ENCODE data around the gene MRPL14. TPM values are rescaled to one million over a fixed set of nuclear protein-coding genes. Genes with fewer than 3 reads are reported as not detected.
A peak's percentile ranks its signal among the peaks of the same experiment; 100 is the strongest.

MRPL14 gene
- total and polyA plus RNA-seq, 4 donors, result 70.8 to 219 (median 101) TPM

DNA sequence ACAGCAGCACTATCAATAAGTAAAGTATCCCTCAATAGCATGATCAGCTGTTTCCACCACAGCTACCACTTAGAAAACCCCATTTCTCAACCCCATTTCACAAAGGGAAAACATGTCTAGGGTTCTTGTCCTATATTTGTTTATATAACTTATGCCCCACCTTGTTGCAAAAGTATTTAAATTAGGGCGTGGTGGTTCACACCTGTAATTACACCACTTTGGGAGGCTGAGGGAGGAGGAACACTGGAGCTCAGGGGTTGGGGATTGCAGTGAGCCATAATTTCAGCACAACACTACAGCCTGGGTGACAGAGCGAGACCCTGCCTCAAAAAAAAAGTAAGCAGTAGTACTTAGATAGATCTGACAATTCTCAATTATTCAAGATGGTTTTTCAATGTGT lies 3.7 kb downstream of the MRPL14 start:
- H3K36me3 ChIP-seq (ENCODE audit: control insufficient read depth in 4 of 4, insufficient read depth in 4 of 4, low read length in 4 of 4), result no peaks in the 10 kb centered on the region
- H3K4me1 ChIP-seq (ENCODE audit: control insufficient read depth in 5 of 5, insufficient read depth in 5 of 5, low read length in 5 of 5), result peaks cover 10 to 49% (median 18%) of the 10 kb centered on the region in 5 donors
- H3K27ac ChIP-seq (ENCODE audit: low read depth in 1 of 2, low read length in 1 of 2), result peak overlapping the region in 1 of 2 donors; percentile 39
- WGBS, 2 donors, result 75 to 82% methylated on average over 2 of the region's 2 CpGs
- no peaks in the 10 kb centered on the region for H3K27me3 ChIP-seq (ENCODE audit: control insufficient read depth in 3 of 3, insufficient read depth in 3 of 3, low read length in 2 of 3)
- no peak for ATAC-seq (ENCODE audit: insufficient read depth, low FRiP score)
- TF ChIP-seq, protein P1, sequence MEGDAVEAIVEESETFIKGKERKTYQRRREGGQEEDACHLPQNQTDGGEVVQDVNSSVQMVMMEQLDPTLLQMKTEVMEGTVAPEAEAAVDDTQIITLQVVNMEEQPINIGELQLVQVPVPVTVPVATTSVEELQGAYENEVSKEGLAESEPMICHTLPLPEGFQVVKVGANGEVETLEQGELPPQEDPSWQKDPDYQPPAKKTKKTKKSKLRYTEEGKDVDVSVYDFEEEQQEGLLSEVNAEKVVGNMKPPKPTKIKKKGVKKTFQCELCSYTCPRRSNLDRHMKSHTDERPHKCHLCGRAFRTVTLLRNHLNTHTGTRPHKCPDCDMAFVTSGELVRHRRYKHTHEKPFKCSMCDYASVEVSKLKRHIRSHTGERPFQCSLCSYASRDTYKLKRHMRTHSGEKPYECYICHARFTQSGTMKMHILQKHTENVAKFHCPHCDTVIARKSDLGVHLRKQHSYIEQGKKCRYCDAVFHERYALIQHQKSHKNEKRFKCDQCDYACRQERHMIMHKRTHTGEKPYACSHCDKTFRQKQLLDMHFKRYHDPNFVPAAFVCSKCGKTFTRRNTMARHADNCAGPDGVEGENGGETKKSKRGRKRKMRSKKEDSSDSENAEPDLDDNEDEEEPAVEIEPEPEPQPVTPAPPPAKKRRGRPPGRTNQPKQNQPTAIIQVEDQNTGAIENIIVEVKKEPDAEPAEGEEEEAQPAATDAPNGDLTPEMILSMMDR (IDR thresholded peaks at IDR 0.05; ENCODE audit: control extremely low read depth, extremely low read depth), result no peak
- DNase-seq, result no peak
- H3K9ac ChIP-seq (ENCODE audit: insufficient read depth in 1 of 2, low read length in 2 of 2), result no peak overlapping the region
- no peaks in the 10 kb centered on the region for H3K9me3 ChIP-seq (ENCODE audit: control insufficient read depth in 4 of 4, insufficient read depth in 3 of 4, low read length in 3 of 4)
- no peak overlapping the region for H3K4me3 ChIP-seq

DNA sequence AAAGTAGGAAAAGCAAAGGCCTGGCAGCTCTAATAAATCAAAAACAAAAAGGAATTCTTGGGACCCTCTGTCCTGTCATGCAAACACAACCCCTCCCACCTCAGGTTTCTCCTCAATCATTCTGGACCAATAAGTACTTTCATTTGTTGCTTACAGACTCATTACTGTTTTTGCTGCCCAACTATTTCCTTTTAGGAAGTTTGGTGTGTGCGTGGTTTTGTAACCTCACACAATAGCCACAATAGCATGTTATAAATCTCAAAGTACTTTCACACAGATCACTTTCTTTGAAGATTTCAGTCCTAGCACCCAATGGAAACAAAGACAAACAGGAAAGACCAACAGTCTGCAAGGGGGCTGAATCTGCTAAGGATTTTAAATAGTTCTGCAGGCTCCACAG lies 4.5 kb downstream of the MRPL14 start:
- ATAC-seq (ENCODE audit: insufficient read depth, low FRiP score), result no peak
- H3K4me3 ChIP-seq, result no peak overlapping the region
- TF ChIP-seq, protein P1 (IDR thresholded peaks at IDR 0.05; ENCODE audit: control extremely low read depth, extremely low read depth), result no peak
- no peak overlapping the region for H3K9ac ChIP-seq (ENCODE audit: insufficient read depth in 1 of 2, low read length in 2 of 2)
- peaks cover 9 to 44% (median 15%) of the 10 kb centered on the region in 5 donors for H3K4me1 ChIP-seq (ENCODE audit: control insufficient read depth in 5 of 5, insufficient read depth in 5 of 5, low read length in 5 of 5)
- no peaks in the 10 kb centered on the region for H3K9me3 ChIP-seq (ENCODE audit: control insufficient read depth in 4 of 4, insufficient read depth in 3 of 4, low read length in 3 of 4)
- no peaks in the 10 kb centered on the region for H3K27me3 ChIP-seq (ENCODE audit: control insufficient read depth in 3 of 3, insufficient read depth in 3 of 3, low read length in 2 of 3)
- WGBS, 2 donors, result 6 to 12% methylated on average over 1 of the region's 1 CpG
- peak overlapping the region in 1 of 2 donors; percentile 39 for H3K27ac ChIP-seq (ENCODE audit: low read depth in 1 of 2, low read length in 1 of 2)
- no peaks in the 10 kb centered on the region for H3K36me3 ChIP-seq (ENCODE audit: control insufficient read depth in 4 of 4, insufficient read depth in 4 of 4, low read length in 4 of 4)
- DNase-seq, result peak in 1 of 3 donors; percentile 49

- TF ChIP-seq, protein P1 (IDR thresholded peaks at IDR 0.05; ENCODE audit: control extremely low read depth, extremely low read depth), result no peak
- H3K27me3 ChIP-seq (ENCODE audit: control insufficient read depth in 3 of 3, insufficient read depth in 3 of 3, low read length in 2 of 3), result no peaks in the 10 kb centered on the region
- no peak for ATAC-seq (ENCODE audit: insufficient read depth, low FRiP score)
- peaks cover 9 to 37% (median 15%) of the 10 kb centered on the region in 5 donors for H3K4me1 ChIP-seq (ENCODE audit: control insufficient read depth in 5 of 5, insufficient read depth in 5 of 5, low read length in 5 of 5)
- H3K9ac ChIP-seq (ENCODE audit: insufficient read depth in 1 of 2, low read length in 2 of 2), result no peak overlapping the region
- 69 to 79% methylated on average over 4 of the region's 4 CpGs for WGBS, 2 donors
- H3K9me3 ChIP-seq (ENCODE audit: control insufficient read depth in 4 of 4, insufficient read depth in 3 of 4, low read length in 3 of 4), result no peaks in the 10 kb centered on the region
- no peak overlapping the region for H3K4me3 ChIP-seq
- H3K36me3 ChIP-seq (ENCODE audit: control insufficient read depth in 4 of 4, insufficient read depth in 4 of 4, low read length in 4 of 4), result no peaks in the 10 kb centered on the region
- peak overlapping the region in 1 of 2 donors; percentile 30 for H3K27ac ChIP-seq (ENCODE audit: low read depth in 1 of 2, low read length in 1 of 2)
- no peak for DNase-seq
These were observed 6.4 kb downstream of the MRPL14 start for GRCh38 chr6:44120692-44121443.

All from lung (tissue), 12 donors.